SK-N-SH (cell line): ENCODE data around the gene PCBP3. TPM values are rescaled to one million over a fixed set of nuclear protein-coding genes. Genes with fewer than 3 reads are reported as not detected.

Source experiments
- CTCF ChIA-PET: fragments of 300-600, 350-600 bp; formaldehyde crosslinking; extraction: SDS; loops from one replicate; lab custom pipeline; 2021; lab: Yijun Ruan, JAX
- POLR2A ChIA-PET: fragments of 350-600 bp; sonication (Branson Sonifier 250); formaldehyde crosslinking; extraction: SDS; loops from one replicate; lab custom pipeline; 2020; ENCODE audit warnings: antibody characterized with exemption, inconsistent platforms; lab: Yijun Ruan, JAX
- DNase-seq: peaks from one replicate; pipeline ENCODE4 v3.0.0; 2012
- H2AFZ ChIP-seq: fragments of 200-600 bp; sonication (generic); 2 replicates; pipeline ENCODE4 v1.8.1; 2016; ENCODE audit warnings: antibody characterized with exemption, mild to moderate bottlenecking, low read depth
- H3F3A ChIP-seq: fragments of 200-600 bp; sonication (generic); replicated peaks from 2 replicates; pipeline ENCODE3; 2016; ENCODE audit warnings: antibody characterized with exemption, mild to moderate bottlenecking; ENCODE audit not compliant: insufficient read depth
- H3K27ac ChIP-seq, 2 experiments: fragments of 200-500 bp in 1 of 2; fragments of 200-600 bp in 1 of 2; sonication (Bioruptor generic) in 1 of 2; sonication (generic), shearing (Covaris generic) in 1 of 2; 2 replicates each; pipeline versions ENCODE4 v1.5.1 to v1.6.1; 2014 to 2016; ENCODE audit warnings: low read depth in 2 of 2, inconsistent platforms in 1 of 2, low read length in 1 of 2, mild to moderate bottlenecking in 1 of 2, mixed read lengths in 1 of 2
- H3K27me3 ChIP-seq: fragments of 200-600 bp; sonication (generic), shearing (Covaris generic); 2 replicates; pipeline ENCODE4 v1.6.1; 2016; ENCODE audit warnings: mixed run types; ENCODE audit not compliant: insufficient read depth
- H3K36me3 ChIP-seq, 2 experiments: fragments of 200-500 bp in 1 of 2; fragments of 200-600 bp in 1 of 2; sonication (Bioruptor generic) in 1 of 2; sonication (generic) in 1 of 2; replicated peaks in 1 of 2; 2 replicates each; pipeline versions ENCODE3 to v1.5.1; 2014 to 2016; ENCODE audit warnings: low read length in 1 of 2, mild to moderate bottlenecking in 1 of 2; ENCODE audit not compliant: insufficient read depth in 2 of 2, control insufficient read depth in 1 of 2
- H3K4me1 ChIP-seq, 2 experiments: fragments of 200-500 bp in 1 of 2; fragments of 200-600 bp in 1 of 2; sonication (Bioruptor generic) in 1 of 2; sonication (generic), shearing (Covaris generic) in 1 of 2; 2 replicates each; pipeline versions ENCODE4 v1.5.1 to v1.6.1; 2014 to 2016; ENCODE audit warnings: low read depth in 1 of 2, low read length in 1 of 2, mixed run types in 1 of 2; ENCODE audit not compliant: insufficient read depth in 2 of 2, control insufficient read depth in 1 of 2
- H3K4me2 ChIP-seq: fragments of 200-600 bp; sonication (generic), shearing (Covaris generic); 2 replicates; pipeline ENCODE4 v1.6.1; 2017; ENCODE audit warnings: mixed run types
- H3K4me3 ChIP-seq, 2 experiments: fragments of 200-500 bp in 1 of 2; fragments of 200-600 bp in 1 of 2; sonication (Bioruptor generic) in 1 of 2; sonication (generic), shearing (Covaris generic) in 1 of 2; 2 replicates each; pipeline versions ENCODE4 v1.5.1 to v1.8.1; 2014 to 2016; ENCODE audit warnings: low read depth in 2 of 2, inconsistent platforms in 1 of 2, low read length in 1 of 2, mild to moderate bottlenecking in 1 of 2, mixed read lengths in 1 of 2, moderate library complexity in 1 of 2
- H3K79me2 ChIP-seq: fragments of 200-600 bp; sonication (generic); 2 replicates; pipeline ENCODE4 v1.8.1; 2017; ENCODE audit warnings: mild to moderate bottlenecking; ENCODE audit not compliant: insufficient read depth
- H3K9ac ChIP-seq: fragments of 200-600 bp; sonication (generic); 2 replicates; pipeline ENCODE4 v1.6.1; 2017; ENCODE audit warnings: mixed run types
- H3K9me2 ChIP-seq: fragments of 200-600 bp; sonication (generic); 2 replicates; pipeline ENCODE4 v1.6.1; 2017; ENCODE audit warnings: mixed run types
- H3K9me3 ChIP-seq: fragments of 200-600 bp; sonication (generic); 2 replicates; pipeline ENCODE4 v1.6.1; 2017; ENCODE audit warnings: mixed run types, mild to moderate bottlenecking, moderate library complexity
- H4K20me1 ChIP-seq: fragments of 200-600 bp; sonication (generic); 2 replicates; pipeline ENCODE4 v1.6.1; 2017; ENCODE audit warnings: mild to moderate bottlenecking, mixed run types; ENCODE audit not compliant: insufficient read depth
- GATA2 ChIP-seq: sonication (generic); formaldehyde crosslinking; IDR thresholded peaks from 2 replicates; pipeline ENCODE4 v1.5.0; 2020; ENCODE audit warnings: mild to moderate bottlenecking, missing genetic modification reagents
- MEF2A ChIP-seq: IDR thresholded peaks from 2 replicates; pipeline ENCODE4 v1.4.0; 2012; ENCODE audit warnings: low read depth, borderline replicate concordance
- NRF1 ChIP-seq: IDR thresholded peaks from 2 replicates; pipeline ENCODE4 v1.6.1; 2012; ENCODE audit warnings: low read depth, mild to moderate bottlenecking, low read length
- RAD21 ChIP-seq: IDR thresholded peaks from 2 replicates; pipeline ENCODE4 v1.6.1; 2012; ENCODE audit warnings: mild to moderate bottlenecking, low read length
- RCOR1 ChIP-seq: fragments of 150-350 bp; IDR thresholded peaks from 2 replicates; pipeline ENCODE4 v1.6.1; 2017; ENCODE audit warnings: antibody characterized with exemption, low read length
- RXRA ChIP-seq: IDR thresholded peaks from 2 replicates; pipeline ENCODE4 v1.4.0; 2012; ENCODE audit warnings: low read depth, mild to moderate bottlenecking, borderline replicate concordance
- SMC3 ChIP-seq: IDR thresholded peaks from 2 replicates; pipeline ENCODE4 v1.6.1; 2012; ENCODE audit warnings: low read depth, low read length, improper control_type of control experiment
- TAF1 ChIP-seq: IDR thresholded peaks from 2 replicates; pipeline ENCODE4 v1.6.1; 2012; ENCODE audit warnings: low read depth, mild to moderate bottlenecking, low read length, moderate library complexity, borderline replicate concordance
- TCF12 ChIP-seq: IDR thresholded peaks from 2 replicates; pipeline ENCODE4 v1.4.0; 2012
- TEAD4 ChIP-seq: IDR thresholded peaks from 2 replicates; pipeline ENCODE4 v1.4.0; 2012; ENCODE audit warnings: mild to moderate bottlenecking, borderline replicate concordance; ENCODE audit not compliant: insufficient read depth
- YY1 ChIP-seq: IDR thresholded peaks from 2 replicates; pipeline ENCODE4 v1.4.0; 2012; ENCODE audit warnings: low read depth, mild to moderate bottlenecking
- WGBS: methylation state at CpG from one replicate; pipeline ENCODE4 v1.1.6; 2017; ENCODE audit warnings: low lambda C conversion rate; 5-methylcytosine and 5-hydroxymethylcytosine counted together
- polyA plus RNA-seq, 3 experiments: library from polyadenylated mRNA; depleted of rRNA; stranded (reverse); fragments of >200 nt; gene quantifications; 2 replicates each; pipeline ENCODE4 v1.2.3, GENCODE V29; 2012
- TF ChIP-seq, protein P1 (sequence below): IDR thresholded peaks from 2 replicates; pipeline ENCODE4 v1.6.1; 2012; ENCODE audit warnings: mild to moderate bottlenecking, low read depth, low read length, moderate library complexity

The PCBP3 gene
- polyA plus RNA-seq, 1 of the 3 experiments (the other 2 are of a cell fraction): 9.5 TPM

DNA sequence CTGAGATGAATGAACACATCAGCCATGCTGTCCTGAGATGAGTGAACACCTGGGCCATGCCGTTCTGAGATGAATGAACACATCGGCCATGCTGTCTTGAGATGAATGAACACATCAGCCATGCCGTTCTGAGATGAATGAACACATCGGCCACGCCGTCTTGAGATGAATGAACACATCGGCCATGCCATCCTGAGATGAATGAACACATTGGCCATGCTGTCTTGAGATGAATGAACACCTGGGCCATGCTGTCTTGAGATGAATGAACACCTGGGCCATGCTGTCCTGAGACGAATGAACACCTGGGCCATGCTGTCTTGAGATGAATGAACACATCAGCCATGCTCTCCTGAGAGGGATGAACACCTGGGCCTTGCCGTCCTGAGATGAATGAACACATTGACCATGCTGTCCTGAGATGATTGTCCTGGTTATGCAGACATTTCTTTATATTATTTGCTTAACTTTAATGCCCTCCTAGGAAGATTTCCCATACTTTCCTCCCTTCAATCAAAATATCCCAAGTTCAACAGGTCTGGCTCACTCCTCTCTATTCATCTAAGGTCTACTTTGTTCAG lies 289.5 kb downstream of the PCBP3 start (continued):
- TF ChIP-seq NRF1 (no peak), TCF12 (no peak), MEF2A (no peak), YY1 (no peak)
- TF ChIP-seq, protein P1, sequence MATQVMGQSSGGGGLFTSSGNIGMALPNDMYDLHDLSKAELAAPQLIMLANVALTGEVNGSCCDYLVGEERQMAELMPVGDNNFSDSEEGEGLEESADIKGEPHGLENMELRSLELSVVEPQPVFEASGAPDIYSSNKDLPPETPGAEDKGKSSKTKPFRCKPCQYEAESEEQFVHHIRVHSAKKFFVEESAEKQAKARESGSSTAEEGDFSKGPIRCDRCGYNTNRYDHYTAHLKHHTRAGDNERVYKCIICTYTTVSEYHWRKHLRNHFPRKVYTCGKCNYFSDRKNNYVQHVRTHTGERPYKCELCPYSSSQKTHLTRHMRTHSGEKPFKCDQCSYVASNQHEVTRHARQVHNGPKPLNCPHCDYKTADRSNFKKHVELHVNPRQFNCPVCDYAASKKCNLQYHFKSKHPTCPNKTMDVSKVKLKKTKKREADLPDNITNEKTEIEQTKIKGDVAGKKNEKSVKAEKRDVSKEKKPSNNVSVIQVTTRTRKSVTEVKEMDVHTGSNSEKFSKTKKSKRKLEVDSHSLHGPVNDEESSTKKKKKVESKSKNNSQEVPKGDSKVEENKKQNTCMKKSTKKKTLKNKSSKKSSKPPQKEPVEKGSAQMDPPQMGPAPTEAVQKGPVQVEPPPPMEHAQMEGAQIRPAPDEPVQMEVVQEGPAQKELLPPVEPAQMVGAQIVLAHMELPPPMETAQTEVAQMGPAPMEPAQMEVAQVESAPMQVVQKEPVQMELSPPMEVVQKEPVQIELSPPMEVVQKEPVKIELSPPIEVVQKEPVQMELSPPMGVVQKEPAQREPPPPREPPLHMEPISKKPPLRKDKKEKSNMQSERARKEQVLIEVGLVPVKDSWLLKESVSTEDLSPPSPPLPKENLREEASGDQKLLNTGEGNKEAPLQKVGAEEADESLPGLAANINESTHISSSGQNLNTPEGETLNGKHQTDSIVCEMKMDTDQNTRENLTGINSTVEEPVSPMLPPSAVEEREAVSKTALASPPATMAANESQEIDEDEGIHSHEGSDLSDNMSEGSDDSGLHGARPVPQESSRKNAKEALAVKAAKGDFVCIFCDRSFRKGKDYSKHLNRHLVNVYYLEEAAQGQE: no peak

DNA sequence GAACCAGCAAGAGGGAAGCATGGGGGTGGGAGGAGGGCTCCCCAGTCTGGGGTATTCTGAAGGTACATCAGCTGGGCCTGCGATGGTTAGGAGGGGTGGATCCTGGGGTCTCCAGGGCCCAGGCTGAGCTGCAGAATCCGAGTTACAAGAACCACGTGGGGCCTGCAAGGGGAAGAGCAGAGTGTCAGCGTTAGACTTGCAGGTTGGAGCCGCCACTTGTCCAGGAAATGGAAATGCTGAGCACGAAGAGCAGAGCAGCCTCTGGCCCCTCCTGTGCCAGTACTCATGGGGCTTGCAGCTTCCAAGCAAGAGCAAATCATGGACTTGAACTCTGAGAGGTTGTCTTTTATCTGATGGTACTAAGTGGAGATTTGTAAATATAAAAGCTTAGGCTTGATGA lies 290.6 kb downstream of the PCBP3 start:
- Histone ChIP-seq H3K9ac (no peak overlapping the region), H3F3A (no peaks in the 10 kb centered on the region), H3K79me2 (no peaks in the 10 kb centered on the region), H3K36me3 (no peaks in the 10 kb centered on the region), H3K4me2 (no peak overlapping the region)
- POLR2A ChIA-PET: no interaction called here
- CTCF ChIA-PET: interaction anchor here (1.2 kb wide), 1 partner anchor 12 kb away, joined by 4 read pairs; no protein-coding TSS in a partner anchor
- no peak for DNase-seq
- 66% methylated on average over 6 of the region's 6 CpGs for WGBS
- TF ChIP-seq, protein P1: no peak
- TF ChIP-seq YY1 (no peak), GATA2 (CRISPR knock-in tag) (no peak), MEF2A (no peak), TAF1 (no peak), TCF12 (no peak), TEAD4 (no peak), SMC3 (no peak), RXRA (no peak), RCOR1 (no peak), RAD21 (no peak)
- TF ChIP-seq, all 33 proteins: peak for 0
- Histone ChIP-seq H3K9me2 (no peaks in the 10 kb centered on the region), H4K20me1 (no peaks in the 10 kb centered on the region), H3K27ac (no peak overlapping the region), H3K4me3 (no peak overlapping the region; a peak in 1 of 4 replicates), H2AFZ (no peak overlapping the region), H3K27me3 (no peaks in the 10 kb centered on the region), H3K9me3 (0 out of 2 replicates have a peak, but pooled peaks cover 5% of the 10 kb centered on the region), H3K4me1 (no peaks in the 10 kb centered on the region)
